ENCODE results near the gene CPLX3. TPM values are rescaled to one million over a fixed set of nuclear protein-coding genes. Genes with fewer than 3 reads are reported as not detected.
A peak's percentile ranks its signal among the peaks of the same experiment; 100 is the strongest.

CPLX3 gene
- total and polyA plus RNA-seq, 10 of the 15 experiments (the other 5 are each of a cell fraction or from before 2014, with no cell fraction given) = 0.02 to 0.04 TPM; not detected in 8

- under 1% methylated on average over 42 of the region's 52 CpGs for WGBS (ENCODE audit: insufficient coverage, insufficient replicate concordance, low lambda C conversion rate, missing lambda C conversion rate)
- peaks cover 28% of the 10 kb centered on the region for H3K4me1 ChIP-seq (ENCODE audit: control insufficient read depth, insufficient read depth, low read length)
- peaks cover 45% of the 10 kb centered on the region for H3K79me2 ChIP-seq (ENCODE audit: control insufficient read depth, insufficient read depth, low read length)
- no peaks in the 10 kb centered on the region for H4K20me1 ChIP-seq (ENCODE audit: control insufficient read depth, insufficient read depth)
- H3K27me3 ChIP-seq (replicated peaks in 1 of 2; ENCODE audit: control insufficient read depth in 2 of 2, insufficient read depth in 2 of 2, low read length in 1 of 2) = no peaks in the 10 kb centered on the region
- ChIA-PET CTCF (interaction anchor here (0.9 to 11.2 kb wide), 3 partner anchors 10 to 86 kb away, joined by 3 to 129 read pairs (median 11); no protein-coding TSS in a partner anchor), RAD21 (ENCODE audit: unreplicated experiment) (interaction anchor here (1.0 to 2.5 kb wide), 5 partner anchors 11 to 102 kb away, joined by 3 to 13 read pairs (median 3); partner anchors contain the start of gene CSK), POLR2A (interaction anchor here (0.5 to 2.4 kb wide), 7 partner anchors 11 to 150 kb away, joined by 3 to 7 read pairs (median 5); no protein-coding TSS in a partner anchor), SMC1A (ENCODE audit: uncharacterized antibody, unreplicated experiment) (interaction anchor here (0.9 to 2.7 kb wide), 6 partner anchors 10 to 95 kb away, joined by 3 to 15 read pairs (median 3); partner anchors contain the start of gene FAM219B)
- H2AFZ ChIP-seq (ENCODE audit: control insufficient read depth, low read depth, low read length) = peak within 1 kb of the TSS; percentile 91
- in situ Hi-C loops (cut with MboI) (no loop called here), intact Hi-C loops (cut with micrococcal nuclease; ENCODE audit: unreplicated experiment) (no loop called here)
- BruUV-seq (replicated peaks) = no TSS peak
- peak within 1 kb of the TSS; percentile 94 for H3K27ac ChIP-seq (ENCODE audit: control insufficient read depth, insufficient read depth)
- peak; percentile 69 for FAIRE-seq
- peak within 1 kb of the TSS; percentile 100 for H3K4me2 ChIP-seq (ENCODE audit: control insufficient read depth, insufficient read depth)
- peaks cover 2% of the 10 kb centered on the region; the same call in 2 of the 3 replicates for H3K9me3 ChIP-seq (replicated peaks; ENCODE audit: control insufficient read depth, insufficient read depth, low read length)
- peak; percentile 92 for ATAC-seq
- DNase-seq (ENCODE audit: low read depth, low spot score) = peak; percentile 85
- H3K9ac ChIP-seq (ENCODE audit: control insufficient read depth, insufficient read depth, low read length) = peak within 1 kb of the TSS; percentile 70
- H3K4me3 ChIP-seq = peak within 1 kb of the TSS; percentile 93
- H3K36me3 ChIP-seq (ENCODE audit: control insufficient read depth in 2 of 2, insufficient read depth in 2 of 2, low read length in 1 of 2) = peaks cover 0 to 4% of the 10 kb centered on the region in 2 experiments; a peak in 1 of 4 replicates
- TF ChIP-seq ZNF207 (IDR thresholded peaks at IDR 0.05; ENCODE audit: borderline replicate concordance) = peak; percentile 87; the same call in 1 of the 2 replicates
- no peak for TF ChIP-seq TCF7 (IDR thresholded peaks at IDR 0.05; ENCODE audit: borderline replicate concordance)
- no peak for TF ChIP-seq SREBF2 (IDR thresholded peaks at IDR 0.05; ENCODE audit: low read length)
- TF ChIP-seq ZNF384 (IDR thresholded peaks at IDR 0.05; ENCODE audit: borderline replicate concordance, low read depth, low read length) = no peak
- no peak for TF ChIP-seq JUND (IDR thresholded peaks at IDR 0.05; ENCODE audit: low read depth, low read length)
- TF ChIP-seq NFXL1 (IDR thresholded peaks at IDR 0.05; ENCODE audit: borderline replicate concordance) = no peak
- peak; percentile 21; the same call in 1 of the 2 replicates for TF ChIP-seq EED (IDR thresholded peaks at IDR 0.05; ENCODE audit: low read depth)
- TF ChIP-seq BMI1 (IDR thresholded peaks at IDR 0.05; ENCODE audit: borderline replicate concordance) = no peak
- TF ChIP-seq SUZ12 (IDR thresholded peaks at IDR 0.05; ENCODE audit: unreplicated experiment) = no peak
- no peak for TF ChIP-seq HDAC6 (IDR thresholded peaks at IDR 0.05; ENCODE audit: unreplicated experiment)
- TF ChIP-seq JUNB (IDR thresholded peaks at IDR 0.05) = no peak
- peak; percentile 90 for TF ChIP-seq SP1 (IDR thresholded peaks at IDR 0.05; ENCODE audit: low read depth, low read length)
- peak; percentile 70 for TF ChIP-seq IKZF1 (conservative IDR thresholded peaks at IDR 0.05)
- TF ChIP-seq E2F4 (IDR thresholded peaks at IDR 0.05; ENCODE audit: low read depth, low read length) = no peak
- TF ChIP-seq KAT2A (conservative IDR thresholded peaks at IDR 0.05; ENCODE audit: control insufficient read depth, low read depth, low read length) = no peak
- no peak for TF ChIP-seq CEBPZ (IDR thresholded peaks at IDR 0.05; ENCODE audit: low read depth, low read length)
- 0 out of 2 replicates have a peak, but pooled peaks have one; percentile 44 for TF ChIP-seq MTA2 (IDR thresholded peaks at IDR 0.05; ENCODE audit: low read depth)
- no peak for TF ChIP-seq CHD4 (IDR thresholded peaks at IDR 0.05)
- TF ChIP-seq ZNF217 (IDR thresholded peaks at IDR 0.05) = no peak
- TF ChIP-seq MAX (IDR thresholded peaks at IDR 0.05; ENCODE audit: low read depth, low read length) = peak; percentile 21; the same call in 1 of the 2 replicates
Measured at GRCh38 chr15:74873036-74873755, 46.8 kb downstream of the CPLX3 start, which contains the start of gene SCAMP2. SCAMP2 (minus strand) TSS chr15:74873365; CDS start chr15:74873255, 110 bp downstream.

All from GM12878 (cell line).